Measurements from ENCODE around the gene SYAP1. TPM values are rescaled to one million over a fixed set of nuclear protein-coding genes. Genes with fewer than 3 reads are reported as not detected.

SYAP1 gene
- total RNA-seq, 4 donors from 2014 or later = 14.9 to 31.2 (median 19.3) TPM

- H3K4me1 ChIP-seq = no peaks in the 10 kb centered on the region
- no peaks in the 10 kb centered on the region for H3K36me3 ChIP-seq
- TF ChIP-seq POLR2A (IDR thresholded peaks at IDR 0.05) (no peak), CTCF (IDR thresholded peaks at IDR 0.05) (no peak)
- H3K9me3 ChIP-seq = no peaks in the 10 kb centered on the region
- intact Hi-C loops (cut with DNase I; ENCODE audit: low total_unique reads) = no loop called here
- no peak overlapping the region for H3K27ac ChIP-seq
- DNase-seq = no peak
- no peak overlapping the region for H3K4me3 ChIP-seq
- no peaks in the 10 kb centered on the region for H3K27me3 ChIP-seq
Measured at GRCh38 chrX:16687514-16687913, 31.9 kb upstream of the SYAP1 start.

- no peaks in the 10 kb centered on the region for H3K36me3 ChIP-seq
- no peaks in the 10 kb centered on the region for H3K9me3 ChIP-seq
- H3K4me3 ChIP-seq = no peak overlapping the region
- no peak overlapping the region for H3K27ac ChIP-seq
- intact Hi-C loops (cut with DNase I; ENCODE audit: low total_unique reads) = no loop called here
- TF ChIP-seq CTCF (IDR thresholded peaks at IDR 0.05) = peak; percentile 71 to 83 (median 78)
- no peak for TF ChIP-seq POLR2A (IDR thresholded peaks at IDR 0.05)
- peak; percentile 56 to 58 for DNase-seq
- no peaks in the 10 kb centered on the region for H3K27me3 ChIP-seq
- H3K4me1 ChIP-seq = no peaks in the 10 kb centered on the region
Measured at GRCh38 chrX:16695079-16695676, 24.2 kb upstream of the SYAP1 start.

- no peaks in the 10 kb centered on the region for H3K27me3 ChIP-seq
- no peak overlapping the region for H3K27ac ChIP-seq
- TF ChIP-seq POLR2A (IDR thresholded peaks at IDR 0.05) (no peak), CTCF (IDR thresholded peaks at IDR 0.05) (no peak)
- H3K9me3 ChIP-seq = no peaks in the 10 kb centered on the region
- no peak overlapping the region for H3K4me3 ChIP-seq
- H3K36me3 ChIP-seq = no peaks in the 10 kb centered on the region
- no peak for DNase-seq
- no peaks in the 10 kb centered on the region for H3K4me1 ChIP-seq
- intact Hi-C loops (cut with DNase I; ENCODE audit: low total_unique reads) = no loop called here
Measured at GRCh38 chrX:16696956-16697355, 22.5 kb upstream of the SYAP1 start.

- no peak for DNase-seq
- no peaks in the 10 kb centered on the region for H3K27me3 ChIP-seq
- intact Hi-C loops (cut with DNase I; ENCODE audit: low total_unique reads) = no loop called here
- H3K4me3 ChIP-seq = no peak overlapping the region
- H3K27ac ChIP-seq = no peak overlapping the region
- TF ChIP-seq CTCF (IDR thresholded peaks at IDR 0.05) = no peak
- no peak for TF ChIP-seq POLR2A (IDR thresholded peaks at IDR 0.05)
- no peaks in the 10 kb centered on the region for H3K9me3 ChIP-seq
- no peaks in the 10 kb centered on the region for H3K36me3 ChIP-seq
- H3K4me1 ChIP-seq = no peaks in the 10 kb centered on the region
Measured at GRCh38 chrX:16699389-16699788, 20.0 kb upstream of the SYAP1 start.

GRCh38 chrX:16700734-16701133 lies 18.7 kb upstream of the SYAP1 start:
- TF ChIP-seq CTCF (IDR thresholded peaks at IDR 0.05) (no peak), POLR2A (IDR thresholded peaks at IDR 0.05) (no peak)
- no peak overlapping the region for H3K4me3 ChIP-seq
- H3K27ac ChIP-seq = no peak overlapping the region
- no peaks in the 10 kb centered on the region for H3K36me3 ChIP-seq
- H3K9me3 ChIP-seq = no peaks in the 10 kb centered on the region
- H3K4me1 ChIP-seq = no peaks in the 10 kb centered on the region
- no peaks in the 10 kb centered on the region for H3K27me3 ChIP-seq
- intact Hi-C loops (cut with DNase I; ENCODE audit: low total_unique reads) = no loop called here
- no peak for DNase-seq

Measured in uterus (tissue), 4 donors.